ENCODE measurements around the gene CFAP74.
"Not testable (repeated sequence)": the region's sequence is repeated elsewhere in the genome, so short reads cannot be mapped to it uniquely, and the experiment has no call there.

The CFAP74 gene

GRCh38 chr1:1985375-1986050, 18.1 kb downstream of the CFAP74 start:
- no peak for DNase-seq

GRCh38 chr1:1984560-1985070, 19.0 kb downstream of the CFAP74 start:
- DNase-seq = no peak

- no peak for DNase-seq
Observed at GRCh38 chr1:1982379-1983232, 21.0 kb downstream of the CFAP74 start.

GRCh38 chr1:1981631-1982327, 21.8 kb downstream of the CFAP74 start:
- not testable (repeated sequence) for DNase-seq

- no peak for DNase-seq
Observed at GRCh38 chr1:1981142-1981500, 22.5 kb downstream of the CFAP74 start.

GRCh38 chr1:1980467-1981141, 23.0 kb downstream of the CFAP74 start:
- DNase-seq = no peak

GRCh38 chr1:1979482-1980165, 24.0 kb downstream of the CFAP74 start:
- DNase-seq = no peak

- not testable (repeated sequence) for DNase-seq
Observed at GRCh38 chr1:1978690-1979481, 24.7 kb downstream of the CFAP74 start.

GRCh38 chr1:1978108-1978507, 25.5 kb downstream of the CFAP74 start:
- no peak for DNase-seq

GRCh38 chr1:1976031-1976430, 27.6 kb downstream of the CFAP74 start:
- no peak for DNase-seq

- DNase-seq = no peak
Observed at GRCh38 chr1:1975535-1975934, 28.1 kb downstream of the CFAP74 start.

GRCh38 chr1:1974834-1975233, 28.8 kb downstream of the CFAP74 start:
- DNase-seq = no peak

GRCh38 chr1:1973716-1974642, 29.6 kb downstream of the CFAP74 start:
- no peak for DNase-seq

GRCh38 chr1:1972976-1973715, 30.4 kb downstream of the CFAP74 start:
- DNase-seq = no peak

- no peak for DNase-seq
Observed at GRCh38 chr1:1971688-1972087, 31.9 kb downstream of the CFAP74 start.

- no peak for DNase-seq
Observed at GRCh38 chr1:1971017-1971416, 32.6 kb downstream of the CFAP74 start.

- DNase-seq = no peak
Observed at GRCh38 chr1:1969953-1970716, 33.5 kb downstream of the CFAP74 start.

- DNase-seq = no peak
Observed at GRCh38 chr1:1969505-1969900, 34.1 kb downstream of the CFAP74 start.
